ENCODE data around the gene SWAP70. TPM values are rescaled to one million over a fixed set of nuclear protein-coding genes. Genes with fewer than 3 reads are reported as not detected.

Gene SWAP70
- total RNA-seq, 1 experiment from 2014 or later, result 19.9 TPM

GRCh38 chr11:9672918-9673317 is 9.0 kb downstream of the SWAP70 start:
- Mint-ChIP-seq H3K4me3 (ENCODE audit: low read depth, unreplicated experiment) (no peak overlapping the region), H3K27me3 (ENCODE audit: unreplicated experiment) (no peaks in the 10 kb centered on the region), H3K4me1 (ENCODE audit: low read depth, unreplicated experiment) (no peaks in the 10 kb centered on the region), H3K9me3 (ENCODE audit: low read depth, unreplicated experiment) (no peaks in the 10 kb centered on the region), H3K36me3 (ENCODE audit: insufficient read depth, unreplicated experiment) (no peaks in the 10 kb centered on the region), H3K27ac (ENCODE audit: unreplicated experiment) (no peak overlapping the region)
- no TSS peak for BruUV-seq (replicated peaks)
- no peak for DNase-seq
- TF ChIP-seq, protein P1, sequence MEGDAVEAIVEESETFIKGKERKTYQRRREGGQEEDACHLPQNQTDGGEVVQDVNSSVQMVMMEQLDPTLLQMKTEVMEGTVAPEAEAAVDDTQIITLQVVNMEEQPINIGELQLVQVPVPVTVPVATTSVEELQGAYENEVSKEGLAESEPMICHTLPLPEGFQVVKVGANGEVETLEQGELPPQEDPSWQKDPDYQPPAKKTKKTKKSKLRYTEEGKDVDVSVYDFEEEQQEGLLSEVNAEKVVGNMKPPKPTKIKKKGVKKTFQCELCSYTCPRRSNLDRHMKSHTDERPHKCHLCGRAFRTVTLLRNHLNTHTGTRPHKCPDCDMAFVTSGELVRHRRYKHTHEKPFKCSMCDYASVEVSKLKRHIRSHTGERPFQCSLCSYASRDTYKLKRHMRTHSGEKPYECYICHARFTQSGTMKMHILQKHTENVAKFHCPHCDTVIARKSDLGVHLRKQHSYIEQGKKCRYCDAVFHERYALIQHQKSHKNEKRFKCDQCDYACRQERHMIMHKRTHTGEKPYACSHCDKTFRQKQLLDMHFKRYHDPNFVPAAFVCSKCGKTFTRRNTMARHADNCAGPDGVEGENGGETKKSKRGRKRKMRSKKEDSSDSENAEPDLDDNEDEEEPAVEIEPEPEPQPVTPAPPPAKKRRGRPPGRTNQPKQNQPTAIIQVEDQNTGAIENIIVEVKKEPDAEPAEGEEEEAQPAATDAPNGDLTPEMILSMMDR (IDR thresholded peaks at IDR 0.05; ENCODE audit: unreplicated experiment), result no peak
- intact Hi-C loops (cut with micrococcal nuclease; ENCODE audit: unreplicated experiment), result no loop called here
- CTCF ChIA-PET, result no interaction called here

DNA sequence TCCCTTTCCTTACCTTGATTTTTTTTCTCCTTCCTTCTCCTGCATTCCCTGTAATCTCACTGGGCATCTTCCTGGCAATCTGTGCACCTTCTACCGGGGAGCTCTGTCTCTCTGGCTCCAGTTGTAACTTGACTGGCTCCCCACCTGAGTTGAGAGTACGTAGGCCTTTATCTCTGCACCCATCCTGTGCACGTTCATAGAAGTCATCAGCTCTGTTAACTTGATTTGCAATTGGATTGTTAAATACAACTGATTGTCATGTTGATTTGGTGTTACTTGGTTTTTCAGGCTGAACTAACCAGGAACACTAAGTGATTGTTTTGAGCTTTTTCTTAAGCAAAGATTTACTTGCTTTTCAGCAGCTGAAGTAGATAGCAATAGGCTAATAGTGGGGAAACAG is 11.8 kb downstream of the SWAP70 start:
- Mint-ChIP-seq H3K27ac (ENCODE audit: unreplicated experiment) (peak overlapping the region; percentile 0), H3K4me3 (ENCODE audit: low read depth, unreplicated experiment) (no peak overlapping the region), H3K27me3 (ENCODE audit: unreplicated experiment) (no peaks in the 10 kb centered on the region), H3K36me3 (ENCODE audit: insufficient read depth, unreplicated experiment) (no peaks in the 10 kb centered on the region), H3K4me1 (ENCODE audit: low read depth, unreplicated experiment) (no peaks in the 10 kb centered on the region), H3K9me3 (ENCODE audit: low read depth, unreplicated experiment) (no peaks in the 10 kb centered on the region)
- intact Hi-C loops (cut with micrococcal nuclease; ENCODE audit: unreplicated experiment), result no loop called here
- TF ChIP-seq, protein P1 (IDR thresholded peaks at IDR 0.05; ENCODE audit: unreplicated experiment), result no peak
- no TSS peak for BruUV-seq (replicated peaks)
- CTCF ChIA-PET, result no interaction called here
- DNase-seq, result no peak

GRCh38 chr11:9677951-9678350 is 14.1 kb downstream of the SWAP70 start:
- Mint-ChIP-seq H3K27ac (ENCODE audit: unreplicated experiment) (no peak overlapping the region), H3K27me3 (ENCODE audit: unreplicated experiment) (no peaks in the 10 kb centered on the region), H3K36me3 (ENCODE audit: insufficient read depth, unreplicated experiment) (no peaks in the 10 kb centered on the region), H3K4me3 (ENCODE audit: low read depth, unreplicated experiment) (no peak overlapping the region), H3K4me1 (ENCODE audit: low read depth, unreplicated experiment) (no peaks in the 10 kb centered on the region), H3K9me3 (ENCODE audit: low read depth, unreplicated experiment) (no peaks in the 10 kb centered on the region)
- TF ChIP-seq, protein P1 (IDR thresholded peaks at IDR 0.05; ENCODE audit: unreplicated experiment), result no peak
- no TSS peak for BruUV-seq (replicated peaks)
- no peak for DNase-seq
- intact Hi-C loops (cut with micrococcal nuclease; ENCODE audit: unreplicated experiment), result no loop called here
- CTCF ChIA-PET, result interaction anchor here (0.6 to 0.7 kb wide), 2 partner anchors 19 to 20 kb away, joined by 3 to 6 read pairs; no protein-coding TSS in a partner anchor

GRCh38 chr11:9678576-9678975 is 14.7 kb downstream of the SWAP70 start:
- H3K9me3 Mint-ChIP-seq (ENCODE audit: low read depth, unreplicated experiment), result no peaks in the 10 kb centered on the region
- CTCF ChIA-PET, result interaction anchor here (0.6 kb wide), 1 partner anchor 20 kb away, joined by 3 read pairs; no protein-coding TSS in a partner anchor
- BruUV-seq (replicated peaks), result no TSS peak
- no peak overlapping the region for H3K27ac Mint-ChIP-seq (ENCODE audit: unreplicated experiment)
- intact Hi-C loops (cut with micrococcal nuclease; ENCODE audit: unreplicated experiment), result no loop called here
- no peak for DNase-seq
- H3K4me1 Mint-ChIP-seq (ENCODE audit: low read depth, unreplicated experiment), result no peaks in the 10 kb centered on the region
- no peak overlapping the region for H3K4me3 Mint-ChIP-seq (ENCODE audit: low read depth, unreplicated experiment)
- H3K27me3 Mint-ChIP-seq (ENCODE audit: unreplicated experiment), result no peaks in the 10 kb centered on the region
- TF ChIP-seq, protein P1 (IDR thresholded peaks at IDR 0.05; ENCODE audit: unreplicated experiment), result no peak
- no peaks in the 10 kb centered on the region for H3K36me3 Mint-ChIP-seq (ENCODE audit: insufficient read depth, unreplicated experiment)
